ENCODE measurements around the gene NPTX1.

NPTX1 gene

DNA sequence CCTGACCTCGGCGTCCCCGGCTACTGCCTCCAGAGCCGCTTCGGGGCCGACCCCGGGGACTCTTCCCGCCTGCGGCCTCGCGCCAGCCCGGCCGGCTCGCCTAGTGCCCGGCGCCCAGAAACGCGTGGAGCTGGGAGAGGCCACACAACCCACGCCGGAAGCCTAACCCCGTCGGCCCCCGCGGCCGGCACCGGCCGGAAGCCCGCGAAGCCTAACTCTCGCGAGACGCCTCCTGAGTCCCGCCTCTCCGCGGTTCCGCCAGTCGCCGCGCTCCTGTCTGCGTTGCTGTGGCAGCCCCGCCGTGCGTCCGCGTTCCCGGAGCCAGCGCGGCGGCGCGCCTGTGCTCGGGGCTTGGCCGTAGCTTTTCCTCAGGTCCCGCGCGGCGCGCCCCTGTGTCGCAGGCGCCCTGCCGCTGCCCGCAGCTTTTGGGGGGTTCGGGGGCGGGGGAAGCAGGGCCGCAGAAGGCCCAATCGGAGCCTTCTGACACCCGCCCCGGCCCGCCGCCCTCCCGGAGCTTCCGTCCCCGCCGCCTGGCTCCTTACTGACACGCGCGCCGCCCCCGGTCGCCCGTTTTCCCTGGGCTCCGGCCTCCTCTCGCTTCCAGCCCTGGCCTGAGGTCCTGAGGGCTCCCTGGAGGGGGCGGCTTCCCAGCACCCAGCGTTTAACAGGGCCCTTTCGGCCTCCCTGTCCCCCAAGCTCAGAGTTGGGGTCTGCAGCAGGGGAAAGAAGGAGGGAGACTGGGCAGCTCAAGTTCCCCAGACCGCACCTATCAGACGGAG, 21.7 kb downstream of the NPTX1 start:
- H3K79me1 ChIP-seq (replicated peaks; ENCODE audit: low read length, poor library complexity, severe bottlenecking): peaks cover 1% of the 10 kb centered on the region

DNA sequence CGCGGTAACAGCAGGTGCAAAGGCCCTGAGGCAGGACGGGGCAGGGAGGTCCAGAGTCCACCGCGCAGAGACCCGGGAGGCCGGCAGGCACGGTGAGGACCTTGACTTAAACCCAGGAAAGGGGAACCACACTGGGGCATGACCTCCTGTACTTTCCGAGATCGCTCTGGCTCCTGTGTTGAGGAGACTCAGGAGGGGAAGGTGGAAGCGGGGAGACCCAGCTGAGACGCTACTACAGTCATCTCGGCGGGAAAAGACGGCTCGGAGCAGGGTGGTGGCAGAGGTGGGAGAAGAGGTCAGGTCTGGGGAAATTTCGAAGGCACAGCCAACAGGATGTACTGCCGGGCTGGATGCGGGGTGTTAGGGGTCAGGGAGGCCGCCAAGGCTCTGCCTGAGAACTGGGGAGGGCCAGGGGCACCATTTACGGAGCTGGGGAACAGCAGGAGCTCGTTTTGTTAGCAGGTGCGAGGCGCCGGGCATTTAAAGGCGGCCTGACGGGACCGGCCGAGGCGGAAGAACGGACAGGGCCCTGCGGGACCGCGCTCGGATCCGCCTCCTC, 22.3 kb downstream of the NPTX1 start:
- peak overlapping the region; percentile 10 for H2AK5ac ChIP-seq (ENCODE audit: low read length, severe bottlenecking)
- peak overlapping the region; percentile 89 to 92 for H3K18ac ChIP-seq (ENCODE audit: low read depth in 1 of 2, low read length in 2 of 2)
- peaks cover 1% of the 10 kb centered on the region for H3K79me1 ChIP-seq (replicated peaks; ENCODE audit: low read length, poor library complexity, severe bottlenecking)
- peak overlapping the region; percentile 98 for H4K91ac ChIP-seq (ENCODE audit: low read length)
- no peaks in the 10 kb centered on the region for H3K36me3 ChIP-seq (ENCODE audit: control insufficient read depth in 1 of 2, insufficient read depth in 2 of 2, low read depth in 1 of 2, low read length in 2 of 2)
- peak overlapping the region; percentile 69 for H2BK120ac ChIP-seq (ENCODE audit: low read depth, low read length)
- peak overlapping the region; percentile 18 for H3K27ac ChIP-seq (ENCODE audit: low read length, poor library complexity, severe bottlenecking)
- H3K27me3 ChIP-seq (ENCODE audit: control insufficient read depth in 1 of 2, insufficient read depth in 1 of 2, low read length in 2 of 2): peaks cover 10 to 28% of the 10 kb centered on the region in 2 experiments
- no peak for DNase-seq
- H2BK12ac ChIP-seq (ENCODE audit: low read length in 2 of 2): no peak overlapping the region
- H3K23ac ChIP-seq (ENCODE audit: low read length in 2 of 2): no peak overlapping the region
- H3K9me3 ChIP-seq (ENCODE audit: control insufficient read depth, low read length): no peaks in the 10 kb centered on the region
- H3K4ac ChIP-seq (ENCODE audit: low read depth in 1 of 2, low read length in 2 of 2): peak overlapping the region; percentile 79 to 92
- H2BK15ac ChIP-seq (ENCODE audit: low read depth, poor library complexity, severe bottlenecking): peak overlapping the region; percentile 65
- peaks cover 19% of the 10 kb centered on the region for H3K4me1 ChIP-seq (ENCODE audit: control insufficient read depth, insufficient read depth, low read depth, low read length)
- H3K9ac ChIP-seq (ENCODE audit: low read length): peak overlapping the region; percentile 93
- H4K8ac ChIP-seq (ENCODE audit: low read length): peak overlapping the region; percentile 99
- 65% methylated on average over 25 of the region's 36 CpGs for WGBS
- peak overlapping the region; percentile 55 for H3K4me2 ChIP-seq (ENCODE audit: low read length, poor library complexity, severe bottlenecking)
- peak overlapping the region; percentile 67 to 86 for H3K4me3 ChIP-seq (ENCODE audit: insufficient read depth in 1 of 2, low read depth in 1 of 2, low read length in 2 of 2)
- H2BK5ac ChIP-seq (ENCODE audit: low read depth, low read length, poor library complexity, severe bottlenecking): peak overlapping the region; percentile 69
- peak overlapping the region; percentile 60 for H2AFZ ChIP-seq (ENCODE audit: low read depth, low read length)
- H3K14ac ChIP-seq (ENCODE audit: low read length in 2 of 2): peak overlapping the region in 1 of 2 experiments; percentile 13

More for the DNA sequence above, 21.7 kb downstream of the NPTX1 start:
- H4K91ac ChIP-seq (ENCODE audit: low read length): peak overlapping the region; percentile 98
- no peak overlapping the region for H2BK12ac ChIP-seq (ENCODE audit: low read length in 2 of 2)
- WGBS: under 1% methylated on average over 84 of the region's 88 CpGs
- H3K14ac ChIP-seq (ENCODE audit: low read length in 2 of 2): peak overlapping the region; percentile 42 to 79
- H2AFZ ChIP-seq (ENCODE audit: low read depth, low read length): peak overlapping the region; percentile 60
- H2BK120ac ChIP-seq (ENCODE audit: low read depth, low read length): peak overlapping the region; percentile 69
- peak overlapping the region; percentile 89 to 95 for H3K18ac ChIP-seq (ENCODE audit: low read depth in 1 of 2, low read length in 2 of 2)
- peak overlapping the region; percentile 88 for H3K27ac ChIP-seq (ENCODE audit: low read length, poor library complexity, severe bottlenecking)
- peak overlapping the region; percentile 65 for H2BK15ac ChIP-seq (ENCODE audit: low read depth, poor library complexity, severe bottlenecking)
- peak overlapping the region; percentile 99 for H4K8ac ChIP-seq (ENCODE audit: low read length)
- peak overlapping the region; percentile 84 to 92 for H3K4ac ChIP-seq (ENCODE audit: low read depth in 1 of 2, low read length in 2 of 2)
- DNase-seq: peak; percentile 95
- H3K9ac ChIP-seq (ENCODE audit: low read length): peak overlapping the region; percentile 93
- H3K23ac ChIP-seq (ENCODE audit: low read length in 2 of 2): no peak overlapping the region
- H3K27me3 ChIP-seq (ENCODE audit: control insufficient read depth in 1 of 2, insufficient read depth in 1 of 2, low read length in 2 of 2): peaks cover 17 to 33% of the 10 kb centered on the region in 2 experiments
- H3K4me1 ChIP-seq (ENCODE audit: control insufficient read depth, insufficient read depth, low read depth, low read length): peaks cover 18% of the 10 kb centered on the region
- H3K4me2 ChIP-seq (ENCODE audit: low read length, poor library complexity, severe bottlenecking): peak overlapping the region; percentile 84
- H3K36me3 ChIP-seq (ENCODE audit: control insufficient read depth in 1 of 2, insufficient read depth in 2 of 2, low read depth in 1 of 2, low read length in 2 of 2): no peaks in the 10 kb centered on the region
- no peak overlapping the region for H2AK5ac ChIP-seq (ENCODE audit: low read length, severe bottlenecking)
- H2BK5ac ChIP-seq (ENCODE audit: low read depth, low read length, poor library complexity, severe bottlenecking): peak overlapping the region; percentile 84
- peak overlapping the region; percentile 67 to 86 for H3K4me3 ChIP-seq (ENCODE audit: insufficient read depth in 1 of 2, low read depth in 1 of 2, low read length in 2 of 2)
- no peaks in the 10 kb centered on the region for H3K9me3 ChIP-seq (ENCODE audit: control insufficient read depth, low read length)

DNA sequence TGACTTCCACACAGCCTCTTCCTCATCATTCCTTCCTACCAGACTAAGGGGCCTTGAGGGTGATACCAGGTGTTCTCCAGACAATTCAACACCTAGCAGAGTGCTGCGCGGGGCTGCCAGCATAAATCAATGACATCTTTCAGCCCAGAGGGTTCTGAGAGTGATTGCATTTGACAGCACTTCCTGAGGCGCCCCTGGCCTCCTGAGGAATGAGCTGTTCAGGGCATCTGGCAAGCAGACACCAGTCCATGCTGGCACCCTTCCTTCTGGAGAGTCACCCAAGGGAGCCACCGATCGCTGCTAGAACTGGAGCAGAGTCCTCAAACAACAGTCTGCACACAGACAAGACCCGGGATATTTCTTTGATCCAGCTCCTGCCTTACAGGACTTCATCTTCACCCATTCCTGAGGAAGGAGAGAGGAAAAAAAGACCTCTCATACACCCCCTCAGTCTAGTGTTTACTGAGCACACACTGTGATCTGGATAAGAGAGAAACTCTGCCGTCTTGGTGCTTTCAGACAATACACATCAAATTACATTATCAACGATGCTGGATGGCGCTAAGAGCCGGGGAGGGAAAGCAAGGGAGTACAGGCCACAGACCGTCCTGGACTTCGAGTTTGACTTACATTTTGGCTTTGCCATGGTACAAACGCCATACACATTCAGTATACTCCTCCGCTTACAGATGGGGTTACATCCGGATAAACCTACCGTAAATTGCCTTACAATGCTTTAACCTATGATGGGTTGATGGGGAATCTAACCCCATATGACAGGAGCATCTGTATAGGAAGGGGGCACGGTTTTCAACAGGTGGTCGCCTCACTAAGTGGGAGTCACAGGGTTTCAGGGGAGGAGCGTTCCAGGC, 23.0 kb downstream of the NPTX1 start:
- peak overlapping the region; percentile 93 for H3K9ac ChIP-seq (ENCODE audit: low read length)
- H4K8ac ChIP-seq (ENCODE audit: low read length): peak overlapping the region; percentile 99
- H3K4ac ChIP-seq (ENCODE audit: low read depth in 1 of 2, low read length in 2 of 2): no peak overlapping the region
- no peak overlapping the region for H3K23ac ChIP-seq (ENCODE audit: low read length in 2 of 2)
- H2BK5ac ChIP-seq (ENCODE audit: low read depth, low read length, poor library complexity, severe bottlenecking): no peak overlapping the region
- no peaks in the 10 kb centered on the region for H3K36me3 ChIP-seq (ENCODE audit: control insufficient read depth in 1 of 2, insufficient read depth in 2 of 2, low read depth in 1 of 2, low read length in 2 of 2)
- no peaks in the 10 kb centered on the region for H3K9me3 ChIP-seq (ENCODE audit: control insufficient read depth, low read length)
- H2BK12ac ChIP-seq (ENCODE audit: low read length in 2 of 2): peak overlapping the region in 1 of 2 experiments; percentile 5
- H3K27ac ChIP-seq (ENCODE audit: low read length, poor library complexity, severe bottlenecking): no peak overlapping the region
- no peak overlapping the region for H3K14ac ChIP-seq (ENCODE audit: low read length in 2 of 2)
- H2BK120ac ChIP-seq (ENCODE audit: low read depth, low read length): no peak overlapping the region
- no peak overlapping the region for H3K18ac ChIP-seq (ENCODE audit: low read depth in 1 of 2, low read length in 2 of 2)
- no peak overlapping the region for H2BK15ac ChIP-seq (ENCODE audit: low read depth, poor library complexity, severe bottlenecking)
- peaks cover 19% of the 10 kb centered on the region for H3K4me1 ChIP-seq (ENCODE audit: control insufficient read depth, insufficient read depth, low read depth, low read length)
- H3K4me3 ChIP-seq (ENCODE audit: insufficient read depth in 1 of 2, low read depth in 1 of 2, low read length in 2 of 2): peak overlapping the region in 1 of 2 experiments; percentile 86
- H2AK5ac ChIP-seq (ENCODE audit: low read length, severe bottlenecking): no peak overlapping the region
- H4K91ac ChIP-seq (ENCODE audit: low read length): no peak overlapping the region
- H3K27me3 ChIP-seq (ENCODE audit: control insufficient read depth in 1 of 2, insufficient read depth in 1 of 2, low read length in 2 of 2): peaks cover 3 to 21% of the 10 kb centered on the region in 2 experiments
- peak overlapping the region; percentile 55 for H3K4me2 ChIP-seq (ENCODE audit: low read length, poor library complexity, severe bottlenecking)
- H2AFZ ChIP-seq (ENCODE audit: low read depth, low read length): no peak overlapping the region
- no peak for DNase-seq
- peaks cover 1% of the 10 kb centered on the region for H3K79me1 ChIP-seq (replicated peaks; ENCODE audit: low read length, poor library complexity, severe bottlenecking)
- WGBS: 96% methylated on average over 15 of the region's 19 CpGs

Measured in mesenchymal stem cell (in vitro differentiated cells and primary cell).